ENCODE measurements around the gene PGM2. TPM values are rescaled to one million over a fixed set of nuclear protein-coding genes. Genes with fewer than 3 reads are reported as not detected.

Gene PGM2
- total RNA-seq, 1 donor from 2014 or later, result 22.0 TPM

DNA sequence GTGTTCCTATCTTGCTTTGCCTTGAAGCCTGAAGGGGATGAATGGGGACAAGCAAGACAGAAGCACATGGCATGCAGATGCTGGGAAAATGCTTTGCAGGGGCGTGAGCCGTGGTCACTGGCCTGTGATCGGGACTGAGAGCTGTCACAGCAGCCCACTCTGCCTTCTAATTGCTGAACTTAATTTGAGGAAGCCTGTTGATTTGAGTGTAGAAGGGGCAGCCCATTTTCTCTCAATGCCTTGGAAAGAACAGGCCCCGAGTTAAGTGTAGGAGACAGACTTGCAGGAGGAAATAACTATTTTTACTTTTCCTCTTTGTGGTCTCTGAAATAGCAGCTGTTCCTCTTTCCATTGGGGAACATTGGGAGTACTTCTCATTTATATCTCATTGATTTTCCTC is 38.3 kb downstream of the PGM2 start:
- DNase-seq, result peak; percentile 15

DNA sequence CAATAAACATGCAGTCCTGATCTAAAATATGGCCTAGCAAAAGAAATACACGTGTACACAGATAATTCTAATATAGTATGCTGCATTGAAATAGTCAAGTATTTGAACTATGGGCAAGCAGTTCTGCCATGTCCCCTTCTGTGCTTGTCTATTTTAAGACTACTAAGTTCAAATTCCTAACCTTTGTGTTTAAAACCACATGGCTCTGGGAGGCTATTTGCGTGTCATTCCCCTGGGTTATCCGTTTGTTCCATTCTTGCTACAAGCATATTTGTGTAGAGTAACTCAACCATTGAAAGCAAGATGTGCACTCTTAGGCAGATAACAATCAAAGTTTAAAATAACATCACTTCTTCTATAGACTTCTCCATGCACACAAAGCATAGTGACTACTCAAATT is 39.0 kb downstream of the PGM2 start:
- DNase-seq, result no peak

GRCh38 chr4:37867102-37867501 is 40.6 kb downstream of the PGM2 start:
- DNase-seq, result no peak

- DNase-seq, result no peak
Observed at GRCh38 chr4:37868238-37868637, 41.8 kb downstream of the PGM2 start.

GRCh38 chr4:37872310-37872988 is 46.0 kb downstream of the PGM2 start:
- no peak for DNase-seq

GRCh38 chr4:37873386-37873785 is 46.9 kb downstream of the PGM2 start:
- no peak for DNase-seq

DNA sequence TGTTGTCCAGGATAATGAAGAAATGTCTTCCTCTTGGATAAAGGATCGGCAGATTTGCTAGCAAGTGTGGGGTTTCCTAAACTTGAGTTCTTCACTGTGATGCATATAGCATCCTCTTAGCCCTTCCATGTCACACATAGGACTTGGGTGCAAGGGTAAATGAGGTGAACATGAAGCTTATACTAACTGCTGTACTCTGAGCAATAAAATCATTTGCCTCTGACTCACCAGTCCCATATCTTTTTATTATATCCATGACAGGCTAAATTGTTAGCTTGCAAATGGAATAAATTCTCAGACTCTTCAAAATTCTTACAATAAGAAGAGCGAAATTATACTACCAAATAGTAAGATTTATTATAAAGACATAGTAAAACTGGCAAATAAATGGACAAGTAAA is 49.7 kb downstream of the PGM2 start:
- DNase-seq, result no peak

- DNase-seq, result no peak
Observed at GRCh38 chr4:37879365-37879764, 52.9 kb downstream of the PGM2 start.

- no peak for DNase-seq
Observed at GRCh38 chr4:37881811-37882210, 55.3 kb downstream of the PGM2 start.

DNA sequence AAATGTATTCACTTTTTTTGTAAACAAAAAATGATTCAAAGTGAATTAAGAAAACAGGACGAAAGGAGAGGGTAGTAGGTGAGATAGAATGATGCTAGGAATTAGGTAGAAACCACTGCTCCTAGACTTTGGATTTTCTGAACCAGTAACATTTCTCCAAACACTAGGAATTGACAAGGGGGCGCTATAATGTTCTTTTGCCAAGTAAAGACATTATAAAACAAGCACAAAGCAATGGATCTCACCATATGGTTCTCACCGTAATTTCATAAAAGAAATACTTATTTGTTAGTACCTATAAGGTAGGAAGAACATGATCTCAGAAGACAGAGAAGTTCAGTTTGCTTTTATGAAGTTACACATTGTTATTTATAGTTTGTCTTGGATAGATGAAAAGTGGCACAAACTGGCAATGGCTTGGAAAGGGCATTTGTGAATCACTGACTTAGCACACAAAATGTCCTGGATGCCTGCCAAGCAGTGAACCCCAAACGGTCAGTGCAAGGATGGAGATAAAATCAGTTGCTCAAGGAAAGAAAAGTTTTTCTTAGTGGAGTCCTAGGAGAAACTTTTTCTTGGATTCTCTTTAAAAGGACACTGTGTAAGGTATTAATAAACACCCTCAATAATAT is 56.3 kb downstream of the PGM2 start:
- no peak for DNase-seq

DNA sequence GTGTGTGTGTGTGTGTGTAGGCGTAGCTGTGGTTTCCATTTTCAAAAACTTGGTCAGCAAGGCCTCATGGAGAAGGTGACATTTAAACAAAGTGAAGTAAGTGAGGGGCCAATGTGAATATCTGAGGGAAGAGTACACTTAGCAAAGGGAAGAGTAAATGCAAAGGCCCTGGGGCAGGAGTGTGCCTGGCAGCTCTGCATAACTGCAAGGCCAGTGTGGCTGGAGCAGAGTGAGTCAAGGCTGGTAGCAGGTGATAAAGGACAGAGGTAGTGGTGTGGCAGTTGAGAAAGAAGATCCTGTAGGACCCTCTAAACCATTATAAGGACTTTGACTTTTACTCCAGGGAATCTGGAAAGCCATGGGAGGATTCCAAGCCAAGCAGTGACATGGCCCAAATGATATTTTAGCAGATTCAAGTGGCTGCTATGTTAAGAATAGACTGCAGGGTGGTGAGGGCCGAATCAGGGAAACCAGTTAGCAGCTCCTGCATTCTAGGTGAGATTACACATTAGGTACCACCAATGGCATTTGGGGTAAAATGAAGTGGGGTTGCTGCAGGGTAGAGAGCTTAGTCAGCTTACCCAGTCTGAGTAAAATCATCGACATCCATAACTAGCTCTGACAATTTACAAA is 58.5 kb downstream of the PGM2 start:
- no peak for DNase-seq

- no peak for DNase-seq
Observed at GRCh38 chr4:37885496-37885895, 59.0 kb downstream of the PGM2 start.

DNA sequence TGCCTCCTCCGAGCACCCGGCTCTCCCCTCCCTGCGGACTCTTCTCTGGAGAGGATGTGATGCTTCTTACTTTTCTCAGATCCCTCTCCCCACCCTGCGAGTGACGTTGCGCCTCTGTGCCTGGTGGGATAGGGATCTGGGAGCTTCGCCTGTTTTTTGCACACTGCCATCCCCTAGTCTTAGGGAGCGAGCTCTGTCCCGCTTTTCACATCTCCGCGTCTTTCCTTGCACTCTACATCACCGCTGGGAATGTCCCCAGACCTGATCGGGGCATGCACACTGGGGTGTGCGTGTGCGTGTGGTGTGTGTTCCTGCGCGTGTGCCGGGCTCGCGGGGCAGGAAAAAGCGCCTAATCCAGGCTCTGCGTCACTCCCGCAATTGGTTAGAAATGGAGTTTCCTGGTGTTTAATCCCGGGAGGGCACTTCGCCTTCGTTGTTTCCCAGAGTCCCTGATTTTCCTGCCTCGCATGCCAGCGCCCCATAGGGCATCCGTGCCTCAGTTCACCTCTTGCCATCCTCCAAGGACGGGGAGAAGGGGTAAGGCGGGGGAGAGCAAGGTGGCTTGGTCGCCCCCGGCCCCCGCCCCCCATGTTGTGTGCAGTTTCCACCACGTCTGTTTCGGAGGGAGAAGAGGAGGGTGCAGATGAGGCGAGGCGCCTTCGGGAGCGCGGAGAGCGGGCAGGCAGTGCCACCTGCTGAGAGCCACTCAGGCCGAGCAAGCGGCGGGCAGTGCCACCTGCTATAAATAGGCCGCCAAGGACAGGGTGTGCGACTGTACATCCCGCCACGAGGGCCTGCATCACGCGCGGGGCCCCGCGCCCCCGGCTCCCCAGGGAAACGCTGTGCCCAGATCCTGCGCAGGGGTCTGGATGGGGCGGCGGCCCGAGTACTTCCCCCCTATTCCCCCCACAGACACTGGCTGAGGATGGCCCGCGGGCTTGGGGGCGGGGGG is 63.6 kb downstream of the PGM2 start:
- peak; percentile 73 for DNase-seq

DNA sequence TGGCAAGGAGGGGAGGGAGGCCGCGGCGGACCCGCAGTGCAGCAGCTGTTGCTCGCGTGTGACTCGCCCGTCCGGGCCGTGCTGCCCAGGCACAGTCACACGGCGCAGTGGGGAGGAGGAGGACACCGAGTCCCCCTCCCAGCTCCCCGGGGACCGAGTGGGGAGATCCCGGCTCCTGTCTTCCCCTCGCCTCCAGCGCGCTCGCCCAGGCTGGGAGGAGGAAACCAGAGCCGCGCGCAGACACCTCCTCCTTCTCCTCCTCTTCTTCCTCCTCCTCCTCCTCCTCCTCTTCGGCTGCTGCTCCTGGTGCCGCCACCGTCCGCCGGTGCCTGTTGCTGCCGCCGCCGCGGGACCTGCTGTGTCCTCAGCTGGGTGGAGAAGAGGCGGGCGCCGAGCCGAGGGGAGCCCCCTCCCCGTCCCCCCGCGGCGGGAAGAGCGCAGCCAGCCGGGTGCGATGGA is 64.3 kb downstream of the PGM2 start, which contains the start of gene TBC1D1:
Gene TBC1D1 (plus strand): TSS at position 284 of the 459 bp plus-strand sequence. CDS start 11,012 bp downstream, outside the sequence.
- peak; percentile 50 for DNase-seq

DNA sequence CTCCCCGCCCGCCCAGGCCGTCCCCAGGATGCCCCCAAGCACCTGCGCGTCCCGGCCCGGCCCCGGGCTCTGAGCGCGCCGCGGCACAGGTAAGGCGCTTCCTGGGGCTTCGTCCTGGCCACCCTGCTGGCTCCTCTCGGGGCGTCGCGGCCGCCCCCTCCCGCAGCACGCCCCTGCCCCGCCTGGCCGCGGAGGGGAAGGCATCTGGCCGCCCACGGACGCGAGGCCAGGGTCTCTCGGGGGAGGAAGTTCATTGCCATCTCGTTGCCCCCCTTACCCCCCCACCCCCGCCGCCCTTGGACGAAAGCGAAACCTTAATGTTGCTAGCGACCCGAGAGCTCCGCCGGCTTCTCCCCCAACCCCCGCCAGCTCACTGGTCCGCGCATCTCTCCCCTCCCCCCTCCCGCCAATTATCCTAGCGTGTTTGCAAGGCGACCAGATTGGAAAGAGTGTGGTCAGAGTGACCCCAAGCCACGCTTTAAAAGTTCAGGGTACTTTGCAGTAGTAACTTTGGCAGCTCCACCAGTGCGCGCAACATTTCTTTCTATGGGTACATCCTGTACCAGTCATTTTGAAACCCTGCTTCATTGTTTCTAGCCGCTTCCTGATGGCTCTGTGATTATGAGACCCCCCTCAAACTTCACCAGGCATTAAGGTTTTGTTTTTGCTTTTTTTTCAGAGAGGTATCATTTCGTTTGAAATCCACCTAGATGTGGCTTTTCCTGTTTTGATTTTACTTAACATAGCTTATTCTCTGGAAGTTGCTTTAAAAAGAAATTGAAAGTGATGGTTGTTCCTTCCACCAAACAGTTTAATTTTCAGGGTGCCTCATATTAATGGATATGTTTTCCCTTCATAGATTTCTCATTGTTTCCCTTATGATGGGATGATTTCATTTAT is 65.0 kb downstream of the PGM2 start:
- DNase-seq, result peak; percentile 35

- no peak for DNase-seq
Observed at GRCh38 chr4:37892641-37893040, 66.2 kb downstream of the PGM2 start.

GRCh38 chr4:37893164-37893563 is 66.7 kb downstream of the PGM2 start:
- DNase-seq, result no peak

DNA sequence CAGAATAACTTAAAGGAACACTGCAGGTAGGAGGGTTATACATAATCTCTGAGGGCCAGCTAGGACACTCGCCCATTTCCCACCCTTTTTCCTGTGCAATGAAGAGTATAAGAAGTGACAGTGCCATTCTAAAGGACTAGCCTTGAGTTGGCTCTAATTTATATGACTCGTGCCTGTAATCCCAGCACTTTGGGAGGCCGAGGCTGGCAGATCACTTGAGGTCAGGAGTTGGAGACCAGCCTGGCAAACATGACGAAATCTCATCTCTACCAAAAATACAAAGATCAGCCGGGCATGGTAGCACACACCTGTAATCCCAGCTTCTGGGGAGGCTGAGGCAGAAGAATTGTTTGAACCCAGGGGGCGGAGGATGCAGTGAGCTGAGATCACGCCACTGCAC is 68.8 kb downstream of the PGM2 start:
- no peak for DNase-seq

DNA sequence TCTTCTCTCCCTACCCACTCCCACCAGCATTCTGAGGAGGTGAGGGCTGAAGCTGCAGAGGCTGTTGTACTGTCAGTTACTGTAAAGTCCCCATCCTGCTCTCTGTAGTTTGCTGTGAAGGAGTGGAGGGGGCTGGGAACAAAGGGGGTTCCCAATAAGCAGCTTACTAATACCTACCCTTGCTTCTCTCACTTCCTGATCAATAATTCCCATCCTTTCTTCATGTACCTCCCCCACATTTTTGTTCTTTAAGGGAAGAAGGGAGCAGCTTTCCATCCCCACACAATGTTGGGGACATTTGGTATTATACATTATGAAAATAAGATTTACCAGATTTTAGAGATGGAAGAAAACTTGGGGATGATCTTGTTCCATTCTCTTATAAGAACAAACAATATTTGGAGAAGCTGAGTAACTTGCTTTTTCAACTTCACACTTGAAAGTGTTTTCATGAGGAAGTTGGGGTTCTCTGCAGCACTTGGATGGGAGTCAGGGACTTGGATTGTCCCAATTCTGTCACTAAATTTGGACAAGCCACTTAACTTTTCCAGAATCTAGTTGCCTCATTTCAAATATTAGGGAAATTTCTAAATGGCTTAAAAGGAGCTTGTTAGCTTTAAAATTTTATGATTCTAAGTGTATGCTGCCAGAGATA is 69.8 kb downstream of the PGM2 start:
- no peak for DNase-seq

GRCh38 chr4:37902212-37902611 is 75.7 kb downstream of the PGM2 start:
- no peak for DNase-seq
